NCI-H2227 treated with DMSO at 0.1 percent for 48 hours (cell line): ENCODE results near the gene ERI3.

Experiments used
- DNase-seq: peaks from one replicate; lab custom pipeline; 2025; lab: John Stamatoyannopoulos, UW

ERI3 gene

DNA sequence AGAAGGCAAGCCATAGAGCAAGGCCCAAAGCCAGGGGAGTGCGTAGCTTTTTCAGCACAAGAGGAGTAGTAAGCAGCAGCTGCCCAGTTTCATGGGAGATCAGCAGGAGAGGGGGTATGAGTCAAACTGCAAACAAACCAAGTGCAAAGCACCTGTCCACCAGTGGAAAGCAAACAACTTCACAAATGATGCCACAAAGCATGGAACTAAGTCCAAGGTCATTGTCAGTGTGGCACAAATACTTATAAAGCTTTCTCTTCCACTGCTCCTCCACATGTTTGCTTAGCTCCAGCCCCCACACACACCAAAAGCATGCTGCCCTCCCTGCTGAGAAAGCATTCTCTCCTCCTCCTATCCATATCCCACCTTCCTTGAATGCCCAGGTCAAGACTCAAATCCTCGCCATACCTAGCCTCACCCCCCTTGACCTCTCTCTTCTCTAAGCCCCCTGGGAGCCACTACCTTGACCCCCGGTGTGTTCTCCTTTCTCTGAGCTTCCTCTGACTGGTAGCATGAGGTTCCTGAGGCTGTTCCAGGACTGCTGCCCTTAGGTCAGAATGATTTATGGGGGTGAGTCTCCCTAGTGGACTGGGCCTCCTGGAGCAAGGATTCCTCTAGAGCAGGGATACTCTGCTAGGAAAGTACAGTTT, 71.4 kb downstream of the ERI3 start:
- DNase-seq = no peak

DNA sequence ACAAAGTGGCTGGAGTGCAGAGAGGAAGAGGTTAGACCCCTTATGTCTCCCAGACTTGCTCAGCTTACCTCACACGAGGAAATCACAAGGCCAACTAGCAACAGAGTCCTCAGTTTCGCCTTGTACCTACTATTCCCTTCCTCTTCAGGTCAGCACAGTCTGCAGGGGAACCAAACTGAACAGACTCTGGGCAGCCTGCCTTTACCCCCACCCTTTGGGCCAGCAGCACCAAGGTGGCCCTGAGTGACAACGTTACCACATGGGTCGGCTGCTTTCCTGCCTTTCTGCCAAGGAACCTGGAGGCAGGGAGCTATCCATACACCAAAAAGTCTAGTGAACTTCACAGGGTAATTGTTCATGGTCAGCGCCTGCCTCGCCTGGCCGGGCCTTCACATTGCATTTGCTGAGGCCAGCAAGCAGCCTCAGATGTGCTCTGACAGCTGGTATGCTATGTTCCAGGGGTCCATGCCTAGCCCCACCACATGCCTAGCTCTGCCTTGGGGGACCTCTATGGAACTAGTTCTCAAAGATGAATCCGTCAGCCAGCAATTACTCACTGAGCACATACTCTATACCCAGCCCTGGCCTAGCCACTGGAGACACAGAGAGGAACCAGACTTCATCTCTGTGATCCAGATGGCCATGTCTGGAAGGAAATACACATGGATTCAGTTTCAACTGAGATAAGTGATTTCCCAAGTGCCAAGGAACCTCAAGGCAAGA, 72.2 kb downstream of the ERI3 start:
- no peak for DNase-seq

DNA sequence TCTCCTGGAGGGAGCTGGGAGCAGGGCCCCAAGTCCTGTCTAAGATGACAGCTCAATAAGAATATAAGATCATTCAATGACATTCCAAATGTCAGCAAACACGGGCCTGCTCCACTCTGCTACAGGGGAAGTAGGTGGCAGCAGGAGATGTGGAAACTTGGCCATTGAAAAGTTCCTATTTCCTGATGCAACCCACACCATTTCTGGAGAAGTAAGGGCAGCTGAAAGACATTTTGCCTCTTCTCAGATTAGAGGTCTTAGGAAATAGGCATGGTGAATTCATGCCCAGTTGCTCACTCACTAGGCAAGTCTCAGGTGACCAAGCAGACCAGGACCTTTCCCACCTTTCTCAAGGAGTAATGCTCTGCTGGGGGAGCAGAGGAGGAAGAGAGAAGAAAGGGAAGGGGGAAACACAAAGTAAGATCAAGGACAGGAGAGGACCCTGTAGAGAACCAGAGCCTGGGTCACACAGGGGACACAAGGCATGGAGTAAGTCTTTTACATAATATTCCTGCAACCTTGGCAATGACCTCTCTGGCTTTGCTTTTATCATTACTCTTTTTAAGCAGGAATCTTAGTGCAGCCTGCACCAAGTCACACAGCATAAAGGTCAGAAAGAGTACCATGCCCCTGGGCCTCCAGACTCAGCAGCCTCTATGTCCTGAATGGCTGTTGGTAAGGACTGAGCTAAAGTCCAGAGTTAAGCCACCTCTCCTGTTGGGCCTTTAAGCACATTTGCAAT, 72.9 kb downstream of the ERI3 start:
- DNase-seq = no peak

DNA sequence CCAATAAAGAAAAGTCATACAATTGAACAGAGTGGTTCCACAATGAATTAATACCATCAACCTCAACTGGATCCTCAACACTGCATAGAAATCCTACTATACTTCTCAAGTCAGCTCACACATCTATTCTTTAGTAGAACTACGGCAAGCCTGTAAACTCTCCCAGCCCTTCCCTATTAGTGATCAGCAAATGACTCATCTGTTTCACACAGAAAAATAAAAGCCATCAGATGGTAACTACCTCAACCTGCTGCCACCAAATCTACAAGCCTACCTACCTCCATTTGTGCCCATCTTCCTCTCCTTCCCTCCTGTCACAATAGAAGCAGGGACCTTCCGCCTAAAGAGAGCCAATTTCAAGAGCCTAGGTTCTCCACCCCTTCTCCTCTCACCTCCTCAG, 78.2 kb downstream of the ERI3 start:
- DNase-seq = no peak

DNA sequence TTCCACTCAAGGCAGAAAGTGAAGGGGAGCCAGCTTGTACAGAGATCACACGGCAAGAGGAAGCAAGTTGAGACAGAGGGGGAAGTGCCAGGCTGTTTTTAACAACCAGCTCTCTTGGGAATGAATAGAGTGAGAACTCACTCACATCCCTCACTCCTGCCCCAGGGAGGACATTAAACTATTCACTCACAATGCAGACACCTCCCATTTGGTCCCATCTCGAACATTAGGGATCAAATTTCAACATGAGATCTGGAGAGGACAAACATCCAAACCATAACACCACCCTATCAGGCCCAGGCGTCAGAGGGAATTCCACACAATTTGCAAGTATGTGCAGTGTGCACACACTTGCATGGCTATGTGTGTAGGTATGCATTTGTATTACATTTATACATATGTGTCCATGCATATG, 79.1 kb downstream of the ERI3 start:
- no peak for DNase-seq

DNA sequence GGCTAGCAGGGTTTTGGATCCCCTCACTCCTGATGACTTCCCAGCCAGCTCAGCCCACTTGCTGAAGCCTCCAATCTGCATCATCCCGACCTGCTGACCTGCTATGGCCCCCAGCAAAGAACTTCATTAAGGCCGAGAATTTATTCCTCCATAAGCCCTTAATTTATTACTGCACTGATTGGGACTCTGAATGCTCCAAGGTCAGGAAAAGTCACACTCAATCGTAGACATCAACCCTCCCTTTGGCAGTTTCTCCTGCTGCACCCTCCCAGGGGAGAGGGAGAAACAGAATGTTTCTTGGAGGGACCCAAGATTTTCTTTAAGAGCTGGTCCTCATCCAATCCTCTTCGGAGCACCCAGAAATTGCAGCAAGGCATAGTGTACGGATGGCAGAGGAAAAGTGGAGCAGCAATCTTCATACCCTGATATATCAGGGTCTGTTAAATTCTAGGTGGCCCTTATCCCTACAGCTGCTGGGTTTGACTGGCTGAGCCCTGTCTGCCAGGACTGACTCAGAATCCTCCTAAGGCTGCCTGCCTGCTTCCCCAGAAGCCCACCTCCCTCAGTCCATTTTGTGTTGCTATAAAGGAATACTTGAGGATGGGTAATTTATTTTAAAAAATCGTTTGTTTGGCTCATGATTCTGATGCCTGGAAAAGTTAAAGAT, 79.6 kb downstream of the ERI3 start:
- no peak for DNase-seq

DNA sequence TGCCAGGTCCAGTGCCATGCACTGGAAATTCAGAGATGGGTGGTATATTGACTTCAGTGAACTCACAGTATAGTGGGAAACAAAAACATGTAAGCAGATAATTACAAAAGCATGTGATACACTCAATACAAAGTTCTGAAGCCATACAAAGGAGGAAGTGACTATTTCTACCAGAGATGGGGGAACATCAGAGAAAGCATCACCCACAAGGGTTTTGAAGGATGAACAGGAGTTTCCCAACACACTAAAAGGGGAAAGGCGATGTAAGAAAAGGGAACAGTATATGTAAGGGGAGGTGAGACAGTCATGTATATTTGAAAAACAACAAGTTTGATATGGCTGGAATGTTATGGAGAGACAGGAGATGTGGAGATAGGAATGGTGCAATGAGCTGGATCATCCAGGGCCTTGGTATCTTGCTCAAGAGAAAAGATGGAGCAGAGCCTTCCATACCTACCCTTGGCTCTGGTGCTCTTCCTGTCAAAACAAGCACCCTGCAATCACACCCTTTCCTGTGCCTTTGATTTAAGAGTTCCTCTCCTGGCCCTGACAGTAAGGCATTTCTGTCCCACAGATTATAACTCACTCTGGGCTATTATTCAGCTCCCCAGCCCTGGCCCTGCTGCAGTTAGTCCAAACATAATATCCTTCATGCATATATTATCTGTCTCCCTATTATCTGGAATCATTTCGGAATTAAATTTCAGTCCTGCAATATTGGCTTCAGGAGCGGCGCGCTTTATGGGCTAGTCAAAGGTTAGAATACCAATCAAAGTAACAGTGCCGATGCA, 81.3 kb downstream of the ERI3 start:
- DNase-seq = no peak

DNA sequence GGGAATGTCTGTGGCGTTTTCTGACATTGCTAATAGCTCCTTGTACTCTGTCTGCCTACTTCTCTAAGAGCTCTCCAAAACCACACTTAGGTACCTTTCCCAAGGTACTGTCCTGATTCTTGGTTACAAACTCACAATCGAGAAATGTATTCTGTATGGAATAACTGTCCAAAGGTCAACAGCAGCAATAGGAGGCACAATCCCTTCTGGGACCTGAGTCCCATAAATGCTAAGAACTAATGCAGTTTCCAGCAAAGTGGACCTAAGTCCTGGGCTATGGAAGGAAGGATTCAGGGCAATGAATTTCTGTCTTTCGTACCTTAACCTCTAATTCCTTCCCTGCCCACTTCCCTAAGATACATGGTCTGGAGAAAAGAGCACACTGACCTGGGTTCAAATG, 82.1 kb downstream of the ERI3 start:
- no peak for DNase-seq

DNA sequence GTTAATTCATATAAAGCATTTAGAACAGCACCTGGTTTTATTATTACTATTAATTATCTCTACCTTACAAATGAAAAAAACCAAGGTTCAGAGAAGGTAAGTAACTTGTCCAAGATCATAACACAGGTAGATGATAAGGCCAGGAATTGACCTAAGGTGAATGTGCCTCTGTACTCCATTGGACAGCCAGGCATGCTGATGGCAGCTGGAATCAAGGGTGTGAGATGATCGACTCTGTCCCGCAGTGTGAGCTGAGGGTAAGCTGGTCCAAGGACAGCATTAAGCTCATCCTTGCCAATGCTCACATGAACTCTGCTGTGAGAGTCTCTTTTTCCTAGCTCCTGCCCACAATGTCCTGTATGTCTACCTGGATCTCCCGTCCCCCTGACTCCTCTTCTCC, 83.4 kb downstream of the ERI3 start:
- DNase-seq = no peak

DNA sequence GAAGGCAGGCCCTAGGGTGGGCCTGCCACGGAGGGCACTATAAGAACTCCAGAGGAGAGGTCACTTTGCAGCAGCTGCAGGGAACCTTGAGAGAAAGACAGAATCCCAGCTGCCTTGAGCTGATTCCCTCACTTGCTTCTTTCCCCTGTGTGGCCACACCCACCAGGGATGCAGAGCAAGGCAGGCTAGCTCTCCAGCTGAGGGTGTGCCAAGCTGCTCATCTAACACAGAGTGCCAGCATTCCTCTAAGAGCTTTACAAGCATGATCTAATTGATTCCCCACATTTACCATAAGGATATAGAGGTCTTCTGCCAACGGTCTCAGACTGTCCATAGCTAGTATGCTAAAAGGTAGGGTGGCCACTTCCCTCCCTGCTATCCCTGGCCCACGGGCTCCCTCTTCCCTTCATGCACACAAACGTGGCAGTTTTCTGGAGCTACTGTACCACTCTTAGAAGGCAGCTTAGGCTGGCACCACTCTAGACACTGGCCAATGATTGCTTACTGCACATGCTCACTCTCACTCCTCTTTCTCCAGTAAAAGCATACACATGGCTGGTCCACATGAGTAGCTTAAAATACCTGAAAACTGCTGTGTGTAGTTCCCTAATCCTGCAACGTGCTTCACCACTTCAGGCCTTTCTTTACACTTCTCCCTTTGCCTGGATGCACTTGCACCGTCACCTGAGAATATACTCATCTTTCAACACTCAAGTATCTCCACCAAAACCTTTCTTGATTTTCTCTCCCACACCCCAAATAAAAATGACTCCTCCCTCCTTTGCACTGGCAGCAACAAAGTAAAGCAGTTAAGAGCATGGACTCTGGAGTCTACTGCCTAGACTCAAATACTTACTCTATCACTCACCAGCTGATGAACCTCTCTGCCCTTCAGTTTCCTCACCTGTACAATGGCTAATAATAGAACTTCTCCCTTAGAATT, 84.1 kb downstream of the ERI3 start:
- no peak for DNase-seq

DNA sequence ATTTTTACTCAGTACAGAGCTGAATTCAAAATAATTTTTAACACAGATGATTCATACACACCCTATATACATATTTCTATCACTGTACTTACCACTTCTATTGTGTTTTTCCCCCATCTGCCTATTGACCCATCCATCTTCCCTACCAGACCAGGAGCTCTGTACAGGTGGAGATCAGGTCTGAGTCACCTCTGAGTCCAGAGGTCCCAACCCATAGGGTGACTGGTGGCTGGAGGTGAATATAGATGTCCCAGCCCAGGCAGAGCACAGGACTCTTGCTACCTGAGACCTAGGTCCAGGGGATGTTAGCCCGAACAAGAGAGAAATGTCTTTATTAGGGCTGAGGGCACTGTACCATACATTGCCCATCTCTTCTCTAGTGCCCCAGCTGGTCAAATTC, 87.0 kb downstream of the ERI3 start:
- DNase-seq = no peak

DNA sequence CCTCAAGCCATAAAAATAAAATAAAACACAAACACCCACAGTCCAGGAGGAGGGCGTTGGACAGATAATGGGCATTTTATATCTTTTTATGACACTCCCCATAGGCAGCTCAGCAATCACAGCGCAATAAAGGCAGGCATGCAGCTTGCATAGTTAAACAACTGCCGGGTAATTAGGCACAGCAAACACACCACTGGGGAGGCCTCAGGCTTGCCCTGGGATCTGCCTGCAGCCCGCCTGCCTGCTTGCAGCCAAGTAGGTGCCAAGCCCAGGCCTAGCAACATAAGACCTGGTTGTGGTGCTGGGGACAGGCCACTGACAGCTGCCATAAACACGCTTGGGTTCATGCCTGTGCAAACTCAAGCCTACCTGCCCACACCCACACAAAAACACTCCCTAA, 87.6 kb downstream of the ERI3 start:
- no peak for DNase-seq

DNA sequence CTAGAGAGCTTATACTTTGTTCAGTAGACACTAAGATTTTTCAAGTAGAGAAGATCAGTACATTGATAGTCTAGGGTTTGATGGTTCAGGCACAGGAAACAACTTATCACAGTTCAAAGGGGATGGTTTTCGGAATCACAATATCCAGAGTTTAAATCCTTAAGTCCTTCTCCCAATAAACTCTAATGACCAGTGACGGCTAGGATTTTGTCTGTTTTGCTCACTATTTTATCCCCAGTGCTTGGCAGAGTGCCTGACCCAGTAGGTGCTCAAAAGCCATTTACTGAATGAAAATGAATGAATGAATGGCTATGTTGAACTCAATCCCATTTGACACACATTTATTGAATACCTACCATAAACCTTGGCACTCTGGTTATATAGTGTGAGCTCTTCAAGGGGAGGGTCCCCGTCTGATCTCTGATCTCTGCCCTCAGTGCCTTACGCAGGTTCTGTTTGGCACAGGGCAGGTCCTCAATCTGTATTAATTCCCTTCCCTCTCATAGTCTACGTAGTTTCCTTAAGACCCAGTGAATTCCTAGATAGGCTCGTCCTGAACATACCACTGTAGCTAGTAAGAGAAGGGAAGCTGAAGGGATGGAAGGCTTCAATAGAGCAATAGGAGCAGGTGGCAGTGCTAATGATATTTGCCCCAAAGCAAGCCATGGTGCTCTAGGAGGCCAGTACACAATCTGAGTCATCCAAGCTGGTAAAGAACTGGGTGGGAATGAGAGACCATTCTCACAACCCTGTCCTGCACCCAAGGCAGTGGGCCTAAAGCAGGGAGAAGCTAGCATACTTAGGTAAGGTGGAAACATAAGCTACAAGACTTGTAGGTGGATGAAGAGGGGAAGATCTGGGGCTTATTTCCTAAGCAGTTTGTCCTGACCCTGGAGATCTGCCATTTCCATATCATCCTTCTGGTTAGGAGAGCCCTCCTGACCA, 88.4 kb downstream of the ERI3 start:
- DNase-seq = no peak

DNA sequence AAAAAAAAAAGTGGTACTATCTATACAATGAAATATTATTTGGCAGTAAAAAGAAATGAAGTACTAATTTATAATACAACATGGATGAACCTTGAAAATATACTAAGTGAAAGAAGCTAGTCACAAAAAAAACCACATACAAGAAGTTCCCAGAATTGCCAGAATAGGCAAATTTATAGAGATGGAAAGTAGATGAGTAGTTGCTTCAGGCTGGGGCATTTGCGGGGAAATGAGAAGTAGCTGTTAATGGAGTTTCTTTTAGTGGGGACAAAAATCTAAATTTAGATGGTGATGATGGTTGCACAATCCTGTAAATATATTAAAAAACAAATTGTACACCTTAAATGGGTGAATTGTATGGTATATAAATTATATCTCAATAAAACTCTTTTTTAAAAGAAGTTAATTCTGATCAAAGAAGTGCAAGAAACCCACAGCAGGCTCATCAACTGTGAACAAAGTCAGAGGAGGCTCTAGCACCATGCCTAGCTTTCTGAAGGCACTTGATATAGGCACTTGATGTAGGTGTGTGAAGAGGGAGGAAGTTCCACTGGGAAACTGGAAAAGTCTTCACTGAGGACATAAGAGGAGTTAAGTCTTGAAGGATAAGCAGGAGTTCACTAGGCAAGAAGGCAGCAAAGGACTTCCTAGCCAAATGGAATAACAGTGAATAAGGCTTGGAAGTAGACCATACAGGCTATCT, 89.2 kb downstream of the ERI3 start:
- no peak for DNase-seq

DNA sequence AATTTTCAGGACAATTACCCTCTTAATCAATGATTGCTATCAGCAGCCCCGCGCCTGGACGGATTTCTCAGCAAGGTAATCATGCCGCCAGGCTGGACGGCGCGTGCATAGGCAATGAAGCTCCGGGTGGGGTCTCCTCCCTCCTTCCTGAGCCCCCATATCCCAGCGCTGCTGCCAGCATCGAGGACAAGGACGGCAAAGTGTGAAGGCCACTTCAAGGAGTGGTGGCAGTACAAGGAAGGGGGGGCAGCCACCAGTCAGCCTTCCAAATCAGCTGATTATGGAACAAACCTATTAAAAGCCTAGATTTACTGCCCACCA, 90.6 kb downstream of the ERI3 start:
- DNase-seq = no peak

DNA sequence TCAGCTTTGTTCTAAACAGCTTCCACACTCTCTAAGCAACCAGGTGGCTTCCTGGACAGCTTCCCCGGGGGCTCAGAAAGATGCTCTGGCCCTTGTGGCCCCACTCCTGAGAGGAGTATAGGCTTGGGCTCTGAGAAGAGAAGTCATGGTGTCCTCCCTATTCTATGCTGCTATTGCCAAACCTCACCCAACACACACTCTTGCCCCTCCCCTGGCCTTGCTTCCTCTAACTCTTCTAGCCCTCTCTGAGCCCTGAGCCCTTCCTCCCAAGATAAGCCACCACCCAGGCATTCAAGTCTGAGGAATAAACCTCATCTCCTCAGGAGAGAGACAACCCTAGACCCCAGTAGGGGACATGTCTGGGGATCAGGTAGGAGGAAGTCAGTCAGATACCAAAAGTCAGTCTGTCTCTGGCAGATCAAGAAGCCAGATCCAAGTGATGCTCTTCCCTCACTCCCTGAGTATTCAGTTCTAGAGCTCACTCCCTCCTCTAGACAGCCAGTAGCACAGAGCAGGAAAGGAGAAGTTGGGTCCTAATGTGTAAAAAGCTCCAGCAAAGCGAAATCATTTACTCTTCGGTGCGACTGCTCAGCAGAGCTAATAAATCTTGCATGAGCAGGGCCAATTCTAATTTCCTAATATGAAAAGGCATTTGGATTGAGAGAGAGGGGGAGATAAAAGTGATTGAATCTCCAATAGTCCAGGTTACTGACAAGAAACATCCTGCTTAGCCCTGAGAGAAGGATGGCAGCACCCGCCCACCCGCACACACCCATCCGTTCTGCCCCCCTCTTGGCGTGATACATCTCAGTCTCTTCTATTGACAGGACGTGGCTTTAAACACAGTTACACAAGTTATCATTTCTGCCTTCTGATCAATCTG, 91.2 kb downstream of the ERI3 start:
- DNase-seq = no peak

DNA sequence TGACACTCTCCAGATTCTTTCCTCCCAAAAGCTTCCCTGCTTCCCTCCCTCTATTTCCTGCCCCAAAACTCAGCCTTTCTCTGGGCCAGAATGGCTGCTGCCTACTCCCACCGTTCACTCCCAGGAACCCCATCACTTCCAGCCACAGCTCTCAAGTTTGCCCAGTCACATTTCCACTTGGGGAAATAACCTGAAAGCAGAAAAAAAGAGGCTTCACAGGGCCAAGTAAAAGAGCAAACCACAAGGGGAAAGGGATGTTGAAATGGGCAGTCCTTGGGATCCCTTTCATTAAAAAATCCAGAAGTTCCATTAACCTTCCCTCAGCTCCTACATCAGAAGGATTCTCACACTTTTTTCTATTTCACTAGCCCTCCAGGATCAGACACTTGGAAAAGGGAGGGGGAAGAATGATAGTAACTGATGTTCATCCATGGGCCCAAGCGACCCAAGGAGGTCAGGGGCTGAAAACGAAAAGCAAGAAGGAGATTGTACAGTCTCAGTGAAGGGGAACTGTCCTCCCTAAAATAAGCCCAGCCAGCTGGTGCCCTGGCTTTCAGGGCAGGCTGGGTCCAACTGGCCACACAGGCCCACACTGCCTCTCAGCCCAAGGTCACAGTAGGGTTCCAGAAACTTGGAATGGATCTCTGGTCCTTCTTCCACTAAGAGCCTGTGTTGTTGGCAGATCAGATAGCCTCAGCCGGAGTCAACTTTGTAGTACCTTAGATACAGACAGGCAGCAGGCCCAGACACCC, 92.1 kb downstream of the ERI3 start:
- DNase-seq = no peak
